H1 (cell line): ENCODE results near the gene RPS6KL1. TPM values are rescaled to one million over a fixed set of nuclear protein-coding genes. Genes with fewer than 3 reads are reported as not detected.

Source experiments
- BCL11A ChIP-seq, 2 experiments: IDR thresholded peaks; one replicate each; pipeline ENCODE4 v1.6.1; 2011; ENCODE audit warnings: low read depth in 2 of 2, low read length in 2 of 2, mild to moderate bottlenecking in 2 of 2
- CEBPB ChIP-seq: IDR thresholded peaks from 2 replicates; pipeline ENCODE4 v1.6.1; 2012; ENCODE audit warnings: low read depth, low read length
- CTCF ChIP-seq, 3 experiments: IDR thresholded peaks; 1 replicate in 2 of 3; 2 replicates in 1 of 3; pipeline versions ENCODE4 v1.5.1 to v1.6.1; 2011; ENCODE audit warnings: low read length in 3 of 3, mild to moderate bottlenecking in 3 of 3, inconsistent platforms in 2 of 3, low read depth in 1 of 3, moderate library complexity in 1 of 3; ENCODE audit not compliant: insufficient read depth in 1 of 3; ENCODE audit errors: control extremely low read depth in 1 of 3
- E2F6 ChIP-seq: IDR thresholded peaks from 2 replicates; pipeline ENCODE4 v1.6.1; 2012; ENCODE audit warnings: inconsistent platforms
- RXRA ChIP-seq: IDR thresholded peaks from 2 replicates; pipeline ENCODE4 v1.6.1; 2011; ENCODE audit warnings: low read depth, mild to moderate bottlenecking, low read length, moderate library complexity; ENCODE audit not compliant: insufficient read depth
- SRF ChIP-seq: IDR thresholded peaks from 2 replicates; pipeline ENCODE4 v1.6.1; 2011; ENCODE audit warnings: mild to moderate bottlenecking, low read depth, low read length, moderate library complexity
- polyA plus RNA-seq, 7 experiments: library from polyadenylated mRNA; depleted of rRNA in 3 of 7; stranded (reverse) in 5 of 7; unstranded in 2 of 7; fragments of >200 nt in 5 of 7; fragments of 200-250 nt in 2 of 7; gene quantifications; 1 replicate in 5 of 7; 2 replicates in 1 of 7; 4 replicates in 1 of 7; pipeline versions ENCODE4 v1.2.1 to v1.2.3, GENCODE V29; 2011 to 2013; ENCODE audit warnings: missing spikeins in 2 of 7, mixed read lengths in 2 of 7
- total RNA-seq: library from RNA; stranded (reverse); fragmentation: NEBNext Ultra II Directional; extraction: Animal tissue kit (Norgen Biotek cat#: 25700); gene quantifications from 2 replicates; pipeline ENCODE4 v1.2.1, GENCODE V29; 2021

The RPS6KL1 gene
- total and polyA plus RNA-seq, 2 of the 8 experiments (the other 6 are each of a cell fraction or from before 2014, with no cell fraction given), result 9.8 to 13.8 TPM

DNA sequence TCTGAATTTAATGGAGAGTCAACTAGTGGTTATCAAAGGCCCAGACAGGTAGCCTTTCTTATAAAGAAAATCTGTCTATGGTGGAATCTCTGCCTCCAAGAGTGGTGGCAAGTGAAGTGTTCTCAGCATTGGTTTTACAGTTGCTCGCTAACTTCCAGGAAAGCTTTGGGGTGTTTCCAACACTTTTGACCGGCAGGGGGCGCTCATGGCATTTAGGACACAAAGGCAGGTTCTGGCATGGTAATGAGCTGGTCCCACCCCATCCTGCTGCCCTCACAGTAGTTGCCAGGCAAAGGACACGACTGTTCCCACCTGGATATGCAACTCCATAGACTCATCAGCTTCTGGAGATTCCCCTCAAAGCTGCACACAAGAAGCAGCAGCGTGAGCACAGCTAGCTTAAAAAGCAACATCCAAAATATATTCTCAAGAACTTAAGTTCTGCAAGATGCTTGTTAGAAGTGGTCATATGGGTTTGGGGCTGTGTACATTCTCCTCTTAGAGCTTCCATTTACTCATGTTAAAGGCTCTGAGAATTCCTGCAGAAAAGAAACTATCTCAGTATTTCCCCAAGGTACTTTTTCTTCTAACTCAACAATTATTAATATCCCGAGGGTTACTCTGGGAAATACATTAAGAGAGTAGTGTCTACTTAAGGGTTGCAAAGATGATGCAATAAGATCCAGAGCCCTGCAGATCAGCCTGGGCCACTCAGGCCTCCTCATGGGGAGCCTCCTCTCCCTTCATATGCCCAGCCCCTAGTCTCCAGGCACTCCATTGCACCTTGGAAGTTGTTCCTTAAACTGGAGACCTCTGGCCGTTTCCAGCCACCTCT lies 61.9 kb downstream of the RPS6KL1 start (continued):
- TF ChIP-seq CTCF (IDR thresholded peaks at IDR 0.05; ENCODE audit: control extremely low read depth in 1 of 3, insufficient read depth in 1 of 3, low read depth in 1 of 3, low read length in 3 of 3) (peak; percentile 81 to 89 (median 88)), E2F6 (no peak), RXRA (no peak), BCL11A (IDR thresholded peaks at IDR 0.05; ENCODE audit: low read depth in 2 of 2, low read length in 2 of 2) (no peak), SRF (no peak), CEBPB (peak; percentile 61; the same call in 1 of the 2 replicates)
